H1 (cell line): ENCODE results near the gene GAP43. TPM values are rescaled to one million over a fixed set of nuclear protein-coding genes. Genes with fewer than 3 reads are reported as not detected.

Source experiments
- CTCF ChIA-PET: fragments of 300-600 bp; sonication (Branson Sonifier 250); formaldehyde crosslinking; loops from one replicate; lab custom pipeline; 2021; ENCODE audit not compliant: partially characterized antibody; lab: Charles Lee
- POLR2A ChIA-PET: fragments of 300-600 bp; sonication (Branson Sonifier 250); formaldehyde crosslinking; loops from one replicate; lab custom pipeline; 2021; ENCODE audit warnings: inconsistent platforms; ENCODE audit not compliant: partially characterized antibody; lab: Charles Lee
- DNase-seq, 2 experiments: peaks; one replicate each; pipeline versions ENCODE4 v3.0.0 to v3.0.0-alpha.2; 2010 to 2022; ENCODE audit warnings: low spot score in 2 of 2, low read depth in 1 of 2, mixed read lengths in 1 of 2
- FAIRE-seq: peaks from 2 replicates; lab custom pipeline; 2011; peaks lifted over from hg19 to GRCh38; lab: Jason Lieb, UNC
- H2AFZ ChIP-seq: 2 replicates; pipeline ENCODE4 v1.8.1; 2012; ENCODE audit warnings: low read length, inconsistent platforms
- H2AK5ac ChIP-seq: 2 replicates; pipeline ENCODE4 v1.6.1; 2013; ENCODE audit warnings: low read depth, low read length
- H2BK120ac ChIP-seq: replicated peaks from 2 replicates; pipeline ENCODE3; 2013; ENCODE audit warnings: low read depth, low read length, inconsistent platforms
- H2BK12ac ChIP-seq: 2 replicates; pipeline ENCODE4 v1.6.1; 2013; ENCODE audit warnings: low read depth, low read length
- H2BK15ac ChIP-seq: 2 replicates; pipeline ENCODE4 v1.6.1; 2013; ENCODE audit warnings: low read length
- H2BK20ac ChIP-seq: 2 replicates; pipeline ENCODE4 v1.6.1; 2013; ENCODE audit warnings: low read length
- H2BK5ac ChIP-seq: 2 replicates; pipeline ENCODE4 v1.6.1; 2013; ENCODE audit warnings: low read depth, low read length
- H3K14ac ChIP-seq: 2 replicates; pipeline ENCODE4 v1.6.1; 2013; ENCODE audit warnings: inconsistent platforms; ENCODE audit not compliant: insufficient read length
- H3K18ac ChIP-seq: 2 replicates; pipeline ENCODE4 v1.6.1; 2013; ENCODE audit warnings: low read length; ENCODE audit errors: extremely low read depth
- H3K23ac ChIP-seq: 2 replicates; pipeline ENCODE4 v1.6.1; 2013; ENCODE audit warnings: inconsistent platforms; ENCODE audit not compliant: insufficient read length
- H3K23me2 ChIP-seq: 2 replicates; pipeline ENCODE4 v1.6.1; 2013; ENCODE audit warnings: low read depth, low read length
- H3K27ac ChIP-seq: 2 replicates; pipeline ENCODE4 v1.6.1; 2011; ENCODE audit warnings: low read depth, low read length, inconsistent platforms
- H3K27me3 ChIP-seq, 4 experiments: replicated peaks in 1 of 4; 1 replicate in 1 of 4; 2 replicates in 3 of 4; pipeline versions ENCODE4 v1.6.1 to v1.8.1; 2011 to 2013; ENCODE audit warnings: low read length in 3 of 4, mild to moderate bottlenecking in 3 of 4, inconsistent platforms in 2 of 4, mixed read lengths in 2 of 4, moderate library complexity in 1 of 4; ENCODE audit not compliant: control insufficient read depth in 3 of 4, insufficient read depth in 3 of 4; ENCODE audit errors: extremely low read depth in 1 of 4
- H3K36me3 ChIP-seq, 4 experiments: 2 replicates each; pipeline versions ENCODE4 v1.6.1 to v1.8.1; 2011 to 2013; ENCODE audit warnings: mild to moderate bottlenecking in 4 of 4, low read length in 3 of 4, moderate library complexity in 2 of 4, control low read depth in 1 of 4, inconsistent platforms in 1 of 4; ENCODE audit not compliant: insufficient read depth in 4 of 4, control insufficient read depth in 2 of 4
- H3K4ac ChIP-seq: replicated peaks from 2 replicates; pipeline ENCODE3; 2013; ENCODE audit warnings: low read length, low read depth, mixed read lengths, inconsistent platforms; ENCODE audit not compliant: insufficient read length
- H3K4me1 ChIP-seq, 4 experiments: replicated peaks in 1 of 4; 1 replicate in 1 of 4; 2 replicates in 3 of 4; pipeline versions ENCODE4 v1.6.1 to v1.8.1; 2011 to 2013; ENCODE audit warnings: low read length in 3 of 4, inconsistent platforms in 2 of 4, mixed read lengths in 1 of 4; ENCODE audit not compliant: insufficient read depth in 4 of 4, control insufficient read depth in 3 of 4
- H3K4me2 ChIP-seq, 2 experiments: 2 replicates each; pipeline versions ENCODE4 v1.6.1 to v1.8.1; 2011 to 2013; ENCODE audit warnings: low read depth in 2 of 2, low read length in 2 of 2, control low read depth in 1 of 2, inconsistent platforms in 1 of 2, mild to moderate bottlenecking in 1 of 2; ENCODE audit not compliant: insufficient read depth in 1 of 2
- H3K4me3 ChIP-seq, 4 experiments: fragments of 200-600, 300-600 bp in 1 of 4; sonication (generic), shearing (Covaris generic), sonication (Bioruptor Twin) in 1 of 4; 2 replicates each; pipeline versions ENCODE4 v1.5.1 to v1.8.1; 2011 to 2016; ENCODE audit warnings: low read length in 4 of 4, low read depth in 3 of 4, control low read depth in 2 of 4, inconsistent platforms in 2 of 4, mild to moderate bottlenecking in 2 of 4, mixed read lengths in 1 of 4, moderate library complexity in 1 of 4; ENCODE audit not compliant: insufficient read depth in 2 of 4; ENCODE audit errors: extremely low read depth in 1 of 4
- H3K56ac ChIP-seq: replicated peaks from 2 replicates; pipeline ENCODE3; 2013; ENCODE audit warnings: low read depth, mild to moderate bottlenecking, mixed read lengths, low read length, inconsistent platforms; ENCODE audit not compliant: insufficient read length
- H3K79me1 ChIP-seq: 2 replicates; pipeline ENCODE4 v1.6.1; 2013; ENCODE audit warnings: low read depth, low read length, control low read depth
- H3K79me2 ChIP-seq, 2 experiments: 2 replicates each; pipeline versions ENCODE4 v1.6.1 to v1.8.1; 2012 to 2013; ENCODE audit warnings: low read length in 2 of 2, mild to moderate bottlenecking in 2 of 2, inconsistent platforms in 1 of 2; ENCODE audit not compliant: insufficient read depth in 2 of 2, control insufficient read depth in 1 of 2
- H3K9ac ChIP-seq, 4 experiments: replicated peaks in 1 of 4; 1 replicate in 1 of 4; 2 replicates in 3 of 4; pipeline versions ENCODE4 v1.6.1 to v1.8.1; 2011 to 2013; ENCODE audit warnings: low read depth in 3 of 4, low read length in 3 of 4, control low read depth in 2 of 4, mild to moderate bottlenecking in 2 of 4, moderate library complexity in 2 of 4, inconsistent platforms in 1 of 4; ENCODE audit errors: extremely low read depth in 1 of 4
- H3K9me3 ChIP-seq, 2 experiments: 2 replicates each; pipeline versions ENCODE4 v1.6.1 to v1.8.1; 2012 to 2013; ENCODE audit warnings: mild to moderate bottlenecking in 2 of 2, moderate library complexity in 2 of 2, control low read depth in 1 of 2, inconsistent platforms in 1 of 2, low read depth in 1 of 2, low read length in 1 of 2, mixed read lengths in 1 of 2; ENCODE audit not compliant: insufficient read depth in 2 of 2
- H4K20me1 ChIP-seq, 2 experiments: replicated peaks in 1 of 2; 2 replicates each; pipeline versions ENCODE3 to v1.8.1; 2011 to 2013; ENCODE audit warnings: inconsistent platforms in 2 of 2, low read length in 2 of 2, mild to moderate bottlenecking in 1 of 2; ENCODE audit not compliant: insufficient read depth in 2 of 2, control insufficient read depth in 1 of 2
- H4K5ac ChIP-seq: 2 replicates; pipeline ENCODE4 v1.6.1; 2013; ENCODE audit warnings: low read length, low read depth, mixed read lengths, inconsistent platforms; ENCODE audit not compliant: insufficient read length
- H4K8ac ChIP-seq: 2 replicates; pipeline ENCODE4 v1.8.0; 2013; ENCODE audit warnings: mild to moderate bottlenecking, moderate library complexity, low read length, inconsistent platforms; ENCODE audit not compliant: insufficient read depth; ENCODE audit errors: extremely low read depth
- H4K91ac ChIP-seq: replicated peaks from 2 replicates; pipeline ENCODE3; 2013; ENCODE audit warnings: low read length, mixed read lengths, inconsistent platforms; ENCODE audit not compliant: insufficient read length
- BACH1 ChIP-seq: IDR thresholded peaks from 2 replicates; pipeline ENCODE4 v1.6.1; 2012; ENCODE audit warnings: low read length, improper control_type of control experiment
- CTCF ChIP-seq, 3 experiments: IDR thresholded peaks; 1 replicate in 2 of 3; 2 replicates in 1 of 3; pipeline versions ENCODE4 v1.5.1 to v1.6.1; 2011; ENCODE audit warnings: low read length in 3 of 3, mild to moderate bottlenecking in 3 of 3, inconsistent platforms in 2 of 3, low read depth in 1 of 3, moderate library complexity in 1 of 3; ENCODE audit not compliant: insufficient read depth in 1 of 3; ENCODE audit errors: control extremely low read depth in 1 of 3
- RAD21 ChIP-seq, 2 experiments: IDR thresholded peaks in 1 of 2; conservative IDR thresholded peaks in 1 of 2; 2 replicates each; pipeline ENCODE4 v1.6.1; 2011; ENCODE audit warnings: low read depth in 2 of 2, low read length in 2 of 2, improper control_type of control experiment in 1 of 2, inconsistent platforms in 1 of 2, mild to moderate bottlenecking in 1 of 2, moderate library complexity in 1 of 2
- SAP30 ChIP-seq: fragments of 300-600 bp; sonication (generic); IDR thresholded peaks from 2 replicates; pipeline ENCODE4 v1.7.1; 2012; ENCODE audit warnings: low read length, moderate library complexity, mild to moderate bottlenecking, inconsistent platforms; ENCODE audit not compliant: insufficient read depth, insufficient replicate concordance
- SIN3A ChIP-seq, 2 experiments: IDR thresholded peaks in 1 of 2; conservative IDR thresholded peaks in 1 of 2; 2 replicates each; pipeline ENCODE4 v1.6.1; 2011 to 2012; ENCODE audit warnings: low read length in 2 of 2, improper control_type of control experiment in 1 of 2, low read depth in 1 of 2, mild to moderate bottlenecking in 1 of 2
- SP2 ChIP-seq: IDR thresholded peaks from 2 replicates; pipeline ENCODE4 v1.6.1; 2012; ENCODE audit warnings: mild to moderate bottlenecking, low read length, inconsistent platforms
- TEAD4 ChIP-seq: IDR thresholded peaks from 2 replicates; pipeline ENCODE4 v1.6.1; 2012; ENCODE audit warnings: low read depth, low read length, inconsistent platforms, mixed read lengths
- YY1 ChIP-seq: IDR thresholded peaks from 2 replicates; pipeline ENCODE4 v1.6.1; 2011; ENCODE audit warnings: low read depth, mild to moderate bottlenecking, low read length
- WGBS, 2 experiments: shearing (Covaris generic) in 1 of 2; methylation state at CpG; one replicate each; pipeline versions ENCODE4 v1.1.6 to v1.1.7; 2013 to 2015; ENCODE audit warnings: low lambda C conversion rate in 2 of 2, mixed read lengths in 2 of 2, inconsistent platforms in 1 of 2, low coverage in 1 of 2, missing lambda C conversion rate in 1 of 2; ENCODE audit not compliant: insufficient replicate concordance in 2 of 2, insufficient coverage in 1 of 2, insufficient read length in 1 of 2; ENCODE audit errors: extremely low coverage in 1 of 2, missing lambda C conversion rate in 1 of 2; 5-methylcytosine and 5-hydroxymethylcytosine counted together
- polyA plus RNA-seq, 7 experiments: library from polyadenylated mRNA; depleted of rRNA in 3 of 7; stranded (reverse) in 5 of 7; unstranded in 2 of 7; fragments of >200 nt in 5 of 7; fragments of 200-250 nt in 2 of 7; gene quantifications; 1 replicate in 5 of 7; 2 replicates in 1 of 7; 4 replicates in 1 of 7; pipeline versions ENCODE4 v1.2.1 to v1.2.3, GENCODE V29; 2011 to 2013; ENCODE audit warnings: missing spikeins in 2 of 7, mixed read lengths in 2 of 7
- total RNA-seq: library from RNA; stranded (reverse); fragmentation: NEBNext Ultra II Directional; extraction: Animal tissue kit (Norgen Biotek cat#: 25700); gene quantifications from 2 replicates; pipeline ENCODE4 v1.2.1, GENCODE V29; 2021

GAP43 gene
- total and polyA plus RNA-seq, 2 of the 8 experiments (the other 6 are each of a cell fraction or from before 2014, with no cell fraction given): 11.2 to 21.9 TPM

DNA sequence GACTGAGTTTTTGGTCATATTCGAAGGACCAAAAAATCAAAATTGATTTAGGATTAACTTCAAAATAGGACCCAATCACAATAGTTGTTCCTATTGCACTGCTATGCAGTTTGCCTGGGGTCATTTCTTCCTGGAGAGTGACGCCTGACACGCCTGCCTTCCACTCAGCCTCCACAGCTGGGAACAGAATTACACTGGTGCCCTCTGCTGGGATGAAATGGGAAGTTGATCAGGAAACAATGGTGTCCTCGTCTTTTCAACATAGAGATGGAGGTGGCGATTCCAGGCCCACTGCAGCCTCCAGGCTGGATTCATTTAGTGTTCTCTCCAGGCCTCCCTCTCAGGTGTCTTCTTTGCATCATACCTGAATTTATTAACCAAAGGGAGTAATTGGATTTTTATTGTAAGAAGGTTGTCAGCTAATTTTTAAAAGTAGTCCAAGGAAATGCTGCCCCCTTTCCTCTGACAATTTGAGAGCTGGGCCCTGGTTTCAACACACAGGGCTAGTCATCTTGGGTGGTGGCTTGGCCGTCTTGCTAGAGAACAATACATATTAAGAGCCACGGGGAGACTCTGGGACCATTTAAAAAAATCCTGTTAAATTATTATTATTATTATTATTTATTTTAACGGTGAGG, 69.7 kb downstream of the GAP43 start:
- no peaks in the 10 kb centered on the region for H3K79me2 ChIP-seq
- POLR2A ChIA-PET: no interaction called here
- H3K4me2 ChIP-seq: no peak overlapping the region

More for the DNA sequence above, 69.7 kb downstream of the GAP43 start:
- Histone ChIP-seq H4K8ac (no peak overlapping the region), H2BK20ac (no peak overlapping the region), H2BK12ac (no peak overlapping the region), H4K91ac (no peak overlapping the region), H2BK15ac (no peak overlapping the region), H2AFZ (no peak overlapping the region), H3K27me3 (no peaks in the 10 kb centered on the region), H3K18ac (no peak overlapping the region), H3K27ac (no peak overlapping the region), H3K4me1 (no peaks in the 10 kb centered on the region), H3K4me3 (no peak overlapping the region), H3K9me3 (no peaks in the 10 kb centered on the region), H2AK5ac (no peak overlapping the region), H3K4ac (no peak overlapping the region), H3K23me2 (no peaks in the 10 kb centered on the region), H4K20me1 (no peaks in the 10 kb centered on the region), H3K56ac (no peak overlapping the region), H3K14ac (no peak overlapping the region), H4K5ac (no peak overlapping the region), H3K79me1 (no peaks in the 10 kb centered on the region), H3K23ac (no peak overlapping the region), H2BK5ac (no peak overlapping the region), H3K36me3 (no peaks in the 10 kb centered on the region), H3K9ac (no peak overlapping the region), H2BK120ac (no peak overlapping the region)
- 36% methylated on average over 8 of the region's 8 CpGs; no CpG with 5 or more reads in 1 of the 2 experiments for WGBS, 2 experiments
- TF ChIP-seq CTCF (IDR thresholded peaks at IDR 0.05; ENCODE audit: control extremely low read depth in 1 of 3, insufficient read depth in 1 of 3, low read depth in 1 of 3, low read length in 3 of 3) (peak; percentile 61 to 89 (median 83)), SAP30 (no peak), BACH1 (peak; percentile 16; the same call in 1 of the 2 replicates), SIN3A (conservative IDR thresholded peaks at IDR 0.05 in 1 of 2, IDR thresholded peaks at IDR 0.05 in 1 of 2; ENCODE audit: low read depth in 1 of 2, low read length in 2 of 2) (0 out of 4 replicates have a peak, but pooled peaks of 1 of the 2 experiments have one; percentile 25), YY1 (peak; percentile 70), TEAD4 (0 out of 2 replicates have a peak, but pooled peaks have one; percentile 12), RAD21 (IDR thresholded peaks at IDR 0.05 in 1 of 2, conservative IDR thresholded peaks at IDR 0.05 in 1 of 2; ENCODE audit: low read depth in 2 of 2, low read length in 2 of 2) (peak; percentile 99), SP2 (no peak)
- CTCF ChIA-PET: interaction anchor here (0.8 to 2.4 kb wide), 25 partner anchors 9 to 606 kb away, joined by 3 to 19 read pairs (median 4); no protein-coding TSS in a partner anchor
- FAIRE-seq (peak; percentile 99), DNase-seq (peak; percentile 41 to 84)
